Activated CD4-positive, alpha-beta T cell treated with anti-CD3 and anti-CD28 coated beads for 36 hours (primary cell): ENCODE results near the gene MBOAT2. TPM values are rescaled to one million over a fixed set of nuclear protein-coding genes. Genes with fewer than 3 reads are reported as not detected.
"Not testable (repeated sequence)": the region's sequence is repeated elsewhere in the genome, so short reads cannot be mapped to it uniquely, and the experiment has no call there.

ENCODE experiments used
- ATAC-seq: fragments of 200-7000 bp; cut with Tn5 transposase; one replicate; pipeline ENCODE4 v1.10.0; 2021; ENCODE audit warnings: mild to moderate bottlenecking, moderate library complexity
- CTCF ChIA-PET: fragments of 350-600 bp; sonication (Branson Sonifier 250); formaldehyde crosslinking; loops from one replicate; lab custom pipeline; 2021; ENCODE audit warnings: antibody characterized with exemption; lab: Charles Lee
- POLR2A ChIA-PET: fragments of 350-600 bp; sonication (Branson Sonifier 250); formaldehyde crosslinking; loops from one replicate; lab custom pipeline; 2021; ENCODE audit warnings: antibody characterized with exemption, inconsistent platforms; lab: Charles Lee
- DNase-seq: peaks from one replicate; pipeline ENCODE4 v3.0.0-alpha.2; 2020
- H3K27ac Mint-ChIP-seq: one replicate; pipeline ENCODE4 v1.8.0; 2021; ENCODE audit warnings: mixed read lengths
- H3K27me3 Mint-ChIP-seq: one replicate; pipeline ENCODE4 v1.8.0; 2021; ENCODE audit warnings: mixed read lengths
- H3K36me3 Mint-ChIP-seq: one replicate; pipeline ENCODE4 v1.8.0; 2021; ENCODE audit warnings: low read depth, mixed read lengths
- H3K4me1 Mint-ChIP-seq: one replicate; pipeline ENCODE4 v1.8.0; 2021; ENCODE audit warnings: mixed read lengths
- H3K4me3 Mint-ChIP-seq: one replicate; pipeline ENCODE4 v1.8.0; 2021; ENCODE audit warnings: mild to moderate bottlenecking, moderate library complexity, mixed read lengths
- H3K9me3 Mint-ChIP-seq: one replicate; pipeline ENCODE4 v1.8.0; 2021; ENCODE audit warnings: low read depth, mixed read lengths
- intact Hi-C, 2 experiments: fragments of 100-400 bp; cut with DNase I in 1 of 2; cut with micrococcal nuclease in 1 of 2; formaldehyde crosslinking; loops; one replicate each; pipeline versions ENCODE4 v1.14.2 to v1.15.1; 2022 to 2024; cut with DNase I, micrococcal nuclease
- total RNA-seq, 2 experiments: library from RNA; stranded (reverse); gene quantifications; one replicate each; pipeline ENCODE4 v1.2.3, GENCODE V29; 2021

The MBOAT2 gene
- total RNA-seq, 2 experiments from 2014 or later, result 4.7 to 6.9 TPM

DNA sequence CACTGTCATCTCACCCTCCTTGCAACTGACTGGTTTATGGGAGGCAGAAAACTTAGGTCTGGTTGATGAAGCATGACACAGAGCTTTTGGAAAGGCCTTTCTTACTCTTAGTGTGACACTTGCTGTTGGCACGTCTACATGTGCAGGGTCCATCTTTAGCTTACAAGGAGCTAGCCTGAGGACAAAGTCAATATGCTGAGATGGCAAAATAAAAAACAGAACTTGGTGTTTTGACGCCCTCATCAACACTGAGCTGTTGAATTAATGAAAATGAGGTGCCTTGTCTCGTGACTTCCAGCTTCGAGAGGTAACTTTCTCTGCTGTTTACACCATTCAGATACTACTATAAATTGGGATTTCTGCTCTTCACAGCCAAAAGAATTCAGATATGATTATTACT is 87.5 kb downstream of the MBOAT2 start:
- ChIA-PET POLR2A (no interaction called here), CTCF (interaction anchor here (0.7 to 1.0 kb wide), 2 partner anchors 43 to 1419 kb away, joined by 3 to 5 read pairs; no protein-coding TSS in a partner anchor)
- no peak overlapping the region for H3K4me3 Mint-ChIP-seq
- intact Hi-C loops, result no loop called here
- no peaks in the 10 kb centered on the region for H3K36me3 Mint-ChIP-seq
- H3K27me3 Mint-ChIP-seq, result peaks cover 2% of the 10 kb centered on the region
- no peaks in the 10 kb centered on the region for H3K4me1 Mint-ChIP-seq
- DNase-seq, result no peak
- no peak overlapping the region for H3K27ac Mint-ChIP-seq
- H3K9me3 Mint-ChIP-seq, result no peaks in the 10 kb centered on the region
- no peak for ATAC-seq

DNA sequence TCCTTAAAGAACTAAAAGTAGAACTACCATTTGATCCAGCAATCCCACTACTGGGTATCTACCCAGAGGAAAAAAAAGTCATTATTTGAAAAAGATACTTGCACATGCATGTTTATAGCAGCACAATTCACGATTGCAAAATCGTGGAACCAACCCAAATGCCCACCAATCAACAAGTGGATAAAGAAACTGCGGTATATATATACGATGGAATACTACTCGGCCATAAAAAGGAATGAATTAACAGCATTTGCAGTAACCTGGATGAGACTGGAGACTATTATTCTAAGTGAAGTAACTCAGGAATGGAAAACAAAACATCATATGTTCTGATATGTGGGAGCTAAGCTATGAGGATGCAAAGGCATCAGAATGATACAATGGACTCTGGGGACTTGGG is 89.7 kb downstream of the MBOAT2 start:
- H3K27me3 Mint-ChIP-seq, POLR2A ChIA-PET, H3K4me1 Mint-ChIP-seq: not testable (repeated sequence)

GRCh38 chr2:8907764-8908288 is 95.7 kb downstream of the MBOAT2 start:
- ChIA-PET POLR2A (no interaction called here), CTCF (interaction anchor here (0.9 kb wide), 1 partner anchor 19 kb away, joined by 4 read pairs; no protein-coding TSS in a partner anchor)
- Mint-ChIP-seq H3K4me3 (no peak overlapping the region), H3K36me3 (no peaks in the 10 kb centered on the region), H3K4me1 (no peaks in the 10 kb centered on the region), H3K9me3 (peaks cover 5% of the 10 kb centered on the region), H3K27ac (no peak overlapping the region), H3K27me3 (peaks cover 4% of the 10 kb centered on the region)
- DNase-seq (no peak), ATAC-seq (no peak)
- intact Hi-C loops, result no loop called here

More for the DNA sequence above, 89.7 kb downstream of the MBOAT2 start:
- ATAC-seq, H3K27ac Mint-ChIP-seq, DNase-seq, H3K36me3 Mint-ChIP-seq, H3K4me3 Mint-ChIP-seq, CTCF ChIA-PET, intact Hi-C loops, H3K9me3 Mint-ChIP-seq: not testable (repeated sequence)

DNA sequence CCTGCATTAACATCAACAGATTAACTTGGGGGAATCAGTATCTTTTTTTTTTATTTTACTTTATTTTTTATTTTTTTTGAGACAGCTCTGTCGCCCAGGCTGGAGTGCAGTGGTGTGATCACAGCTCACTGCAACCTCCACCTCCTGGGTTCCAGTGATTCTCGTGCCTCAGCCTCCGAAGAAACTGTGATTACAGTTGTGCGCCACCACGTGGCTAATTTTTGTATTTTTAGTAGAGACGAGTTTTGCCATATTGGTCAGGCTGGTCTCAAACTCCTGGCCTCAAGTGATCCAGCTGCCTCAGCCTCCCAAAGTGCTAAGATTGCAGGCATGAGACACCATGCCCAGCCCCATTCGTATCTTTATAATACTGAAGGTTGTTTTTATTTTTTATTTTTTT is 99.6 kb downstream of the MBOAT2 start:
- H3K4me1 Mint-ChIP-seq, ATAC-seq, H3K27me3 Mint-ChIP-seq, POLR2A ChIA-PET, H3K9me3 Mint-ChIP-seq, DNase-seq, H3K27ac Mint-ChIP-seq, H3K4me3 Mint-ChIP-seq, intact Hi-C loops, H3K36me3 Mint-ChIP-seq: not testable (repeated sequence)
- CTCF ChIA-PET, result interaction anchor here (0.8 kb wide), 1 partner anchor 239 kb away, joined by 3 read pairs; no protein-coding TSS in a partner anchor

GRCh38 chr2:8902757-8903156 is 100.7 kb downstream of the MBOAT2 start:
- POLR2A ChIA-PET, ATAC-seq, CTCF ChIA-PET, DNase-seq, intact Hi-C loops, H3K9me3 Mint-ChIP-seq, H3K27ac Mint-ChIP-seq, H3K4me3 Mint-ChIP-seq, H3K4me1 Mint-ChIP-seq, H3K36me3 Mint-ChIP-seq, H3K27me3 Mint-ChIP-seq: not testable (repeated sequence)

DNA sequence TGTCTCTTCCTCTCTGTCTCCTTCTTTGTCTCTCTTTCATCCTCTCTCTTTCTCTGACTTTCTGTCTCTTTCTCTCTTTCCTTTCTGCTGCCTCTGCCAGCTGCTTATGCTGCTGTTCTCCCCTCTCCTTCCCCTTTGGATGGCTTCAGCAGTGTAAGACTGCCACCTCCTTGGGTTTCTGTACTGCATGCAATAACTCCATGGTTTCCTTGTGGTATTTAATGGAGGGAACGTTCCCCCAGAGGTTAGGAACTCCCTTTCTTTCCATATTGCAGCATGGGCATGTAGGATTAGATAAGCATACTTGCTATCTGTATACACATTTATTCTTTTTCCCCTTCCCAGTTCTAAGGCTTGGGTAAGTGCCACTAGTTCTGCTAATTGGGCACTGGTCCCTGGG is 106.3 kb downstream of the MBOAT2 start:
- ATAC-seq, intact Hi-C loops, H3K36me3 Mint-ChIP-seq, DNase-seq, POLR2A ChIA-PET, H3K4me1 Mint-ChIP-seq, H3K27me3 Mint-ChIP-seq, H3K27ac Mint-ChIP-seq, H3K9me3 Mint-ChIP-seq, CTCF ChIA-PET, H3K4me3 Mint-ChIP-seq: not testable (repeated sequence)

DNA sequence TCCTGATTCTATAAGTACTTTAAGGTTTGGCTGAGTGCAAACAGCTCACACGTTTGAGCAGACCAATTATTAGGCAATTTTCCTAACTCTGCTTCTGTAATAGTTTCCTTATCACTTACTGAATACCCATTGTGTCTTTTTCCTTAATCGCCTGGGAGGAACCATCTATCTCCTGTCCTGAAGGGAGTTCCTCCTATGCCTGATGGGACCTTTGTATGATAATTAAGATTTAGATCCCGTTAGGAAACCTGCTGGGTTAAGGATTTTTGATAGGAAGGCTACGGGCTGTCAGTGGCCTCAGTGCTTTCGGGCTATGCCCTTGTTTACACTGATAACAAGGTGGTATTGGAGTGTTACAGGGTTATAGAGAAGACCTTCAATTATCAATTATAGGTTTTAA is 106.8 kb downstream of the MBOAT2 start:
- POLR2A ChIA-PET, H3K27ac Mint-ChIP-seq, ATAC-seq, H3K4me3 Mint-ChIP-seq, DNase-seq, H3K36me3 Mint-ChIP-seq, H3K4me1 Mint-ChIP-seq, intact Hi-C loops, H3K27me3 Mint-ChIP-seq, CTCF ChIA-PET, H3K9me3 Mint-ChIP-seq: not testable (repeated sequence)

DNA sequence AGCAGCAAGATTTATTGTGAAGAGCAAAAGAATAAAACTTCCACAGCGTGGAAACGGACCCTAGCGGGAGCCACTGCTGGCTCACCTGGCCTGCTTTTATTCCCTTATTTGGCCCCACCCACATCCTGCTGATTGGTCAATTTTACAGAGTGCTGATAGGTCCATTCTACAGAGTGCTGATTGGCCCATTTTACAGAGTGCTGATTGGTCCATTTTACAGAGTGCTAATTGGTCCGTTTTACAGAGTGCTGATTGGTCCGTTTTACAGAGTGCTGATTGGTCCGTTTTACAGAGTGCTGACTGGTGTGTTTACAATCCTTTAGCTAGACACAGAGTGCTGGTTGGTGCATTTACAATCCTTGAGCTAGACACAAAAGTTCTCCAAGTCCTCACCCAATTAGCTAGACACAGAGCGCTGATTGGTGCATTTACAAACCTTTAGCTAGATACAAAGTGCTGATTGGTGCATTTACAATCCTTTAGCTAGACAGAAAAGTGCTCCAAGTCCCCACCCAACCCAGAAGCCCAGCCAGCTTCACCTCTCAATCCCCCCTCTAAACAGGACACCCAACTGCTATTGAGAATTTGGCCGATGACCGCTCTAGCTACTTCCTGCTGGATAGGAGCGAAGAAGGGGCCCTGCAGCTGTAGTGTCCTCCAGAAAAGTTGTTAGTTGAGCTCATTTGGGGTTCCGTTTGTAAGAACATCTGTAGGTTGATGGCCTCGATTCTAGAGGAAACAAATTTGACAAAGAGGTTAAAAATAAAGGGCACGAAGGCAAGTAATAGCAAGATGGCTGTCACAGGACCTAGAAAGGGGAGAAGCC is 108.2 kb downstream of the MBOAT2 start:
- POLR2A ChIA-PET, result not testable (repeated sequence)

GRCh38 chr2:8893978-8894820 is 109.3 kb downstream of the MBOAT2 start:
- DNase-seq, result no peak
- Mint-ChIP-seq H3K27me3 (no peaks in the 10 kb centered on the region), H3K36me3 (peaks cover 5% of the 10 kb centered on the region), H3K4me1 (no peaks in the 10 kb centered on the region), H3K27ac (no peak overlapping the region), H3K9me3 (peaks cover 5% of the 10 kb centered on the region), H3K4me3 (no peak overlapping the region)
- no peak for ATAC-seq
- CTCF ChIA-PET, result no interaction called here
- POLR2A ChIA-PET, result no interaction called here
- intact Hi-C loops, result no loop called here

More for the DNA sequence above, 108.2 kb downstream of the MBOAT2 start:
- ATAC-seq, H3K27ac Mint-ChIP-seq, H3K27me3 Mint-ChIP-seq, H3K4me3 Mint-ChIP-seq, H3K4me1 Mint-ChIP-seq, H3K36me3 Mint-ChIP-seq, H3K9me3 Mint-ChIP-seq, intact Hi-C loops: not testable (repeated sequence)
- DNase-seq, result peak; percentile 12
- CTCF ChIA-PET, result interaction anchor here (0.6 kb wide), 1 partner anchor 8 kb away, joined by 3 read pairs; no protein-coding TSS in a partner anchor

- ChIA-PET POLR2A (no interaction called here), CTCF (no interaction called here)
- intact Hi-C loops, result no loop called here
- no peak for DNase-seq
- Mint-ChIP-seq H3K27me3 (no peaks in the 10 kb centered on the region), H3K4me3 (no peak overlapping the region), H3K36me3 (peaks cover 5% of the 10 kb centered on the region), H3K4me1 (no peaks in the 10 kb centered on the region), H3K9me3 (peaks cover 5% of the 10 kb centered on the region), H3K27ac (no peak overlapping the region)
- no peak for ATAC-seq
These were observed 110.0 kb downstream of the MBOAT2 start for GRCh38 chr2:8893474-8893873.

DNA sequence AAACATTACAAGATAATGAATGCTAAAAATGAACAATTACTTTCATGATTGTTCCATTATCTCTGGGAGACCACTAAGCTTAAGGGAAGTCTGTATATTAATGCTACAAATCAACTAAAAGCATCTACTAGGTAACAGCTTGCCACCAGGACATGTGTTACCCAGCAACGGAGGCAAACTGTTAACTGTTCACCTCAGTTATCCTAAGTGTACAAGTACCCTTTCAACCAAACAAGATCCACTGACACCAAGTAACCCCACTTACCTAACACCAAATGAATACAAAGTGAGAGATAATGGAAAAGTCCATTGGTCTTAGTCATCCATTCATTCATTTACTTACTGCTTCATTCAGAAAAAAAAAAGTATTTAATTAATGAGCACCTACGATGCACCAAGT is 111.4 kb downstream of the MBOAT2 start:
- ATAC-seq, result no peak
- ChIA-PET POLR2A (no interaction called here), CTCF (no interaction called here)
- intact Hi-C loops, result no loop called here
- Mint-ChIP-seq H3K9me3 (peaks cover 5% of the 10 kb centered on the region), H3K27ac (no peak overlapping the region), H3K27me3 (no peaks in the 10 kb centered on the region), H3K4me3 (no peak overlapping the region), H3K36me3 (peaks cover 5% of the 10 kb centered on the region), H3K4me1 (no peaks in the 10 kb centered on the region)
- DNase-seq, result no peak
